Uterus (tissue), 2 donors: ENCODE data around the gene CCDC157.

ENCODE experiments used
- CTCF ChIP-seq, 4 experiments: fragments of 200-600 bp in 2 of 4; fragments of 450-650 bp in 2 of 4; sonication (generic) in 2 of 4; IDR thresholded peaks; one replicate each; pipeline ENCODE4 v1.5.1; 2016 to 2019; ENCODE audit warnings: antibody characterized with exemption in 4 of 4, mild to moderate bottlenecking in 2 of 4, moderate library complexity in 1 of 4
- POLR2A ChIP-seq, 2 donors: fragments of 450-650 bp; IDR thresholded peaks; one replicate each; pipeline ENCODE4 v1.6.1; 2016; ENCODE audit warnings: antibody characterized with exemption in 2 of 2, mild to moderate bottlenecking in 1 of 2, moderate library complexity in 1 of 2

- TF ChIP-seq CTCF (IDR thresholded peaks at IDR 0.05), result no peak
- no peak for TF ChIP-seq POLR2A (IDR thresholded peaks at IDR 0.05)
Measured at GRCh38 chr22:30332994-30333706, 23.7 kb upstream of the CCDC157 start.
